Loucy (cell line): ENCODE data around the gene PLCXD1.

ENCODE experiments used
- CTCF ChIP-seq: fragments of 200-600 bp; sonication (generic); conservative IDR thresholded peaks from 2 replicates; pipeline ENCODE4 v1.5.1; 2014; ENCODE audit warnings: mild to moderate bottlenecking, antibody characterized with exemption, low read length
- EZH2phosphoT487 ChIP-seq: fragments of 200-600 bp; IDR thresholded peaks from 2 replicates; pipeline ENCODE4 v1.6.1; 2018; ENCODE audit warnings: antibody characterized with exemption, mild to moderate bottlenecking, moderate library complexity, borderline replicate concordance

DNA sequence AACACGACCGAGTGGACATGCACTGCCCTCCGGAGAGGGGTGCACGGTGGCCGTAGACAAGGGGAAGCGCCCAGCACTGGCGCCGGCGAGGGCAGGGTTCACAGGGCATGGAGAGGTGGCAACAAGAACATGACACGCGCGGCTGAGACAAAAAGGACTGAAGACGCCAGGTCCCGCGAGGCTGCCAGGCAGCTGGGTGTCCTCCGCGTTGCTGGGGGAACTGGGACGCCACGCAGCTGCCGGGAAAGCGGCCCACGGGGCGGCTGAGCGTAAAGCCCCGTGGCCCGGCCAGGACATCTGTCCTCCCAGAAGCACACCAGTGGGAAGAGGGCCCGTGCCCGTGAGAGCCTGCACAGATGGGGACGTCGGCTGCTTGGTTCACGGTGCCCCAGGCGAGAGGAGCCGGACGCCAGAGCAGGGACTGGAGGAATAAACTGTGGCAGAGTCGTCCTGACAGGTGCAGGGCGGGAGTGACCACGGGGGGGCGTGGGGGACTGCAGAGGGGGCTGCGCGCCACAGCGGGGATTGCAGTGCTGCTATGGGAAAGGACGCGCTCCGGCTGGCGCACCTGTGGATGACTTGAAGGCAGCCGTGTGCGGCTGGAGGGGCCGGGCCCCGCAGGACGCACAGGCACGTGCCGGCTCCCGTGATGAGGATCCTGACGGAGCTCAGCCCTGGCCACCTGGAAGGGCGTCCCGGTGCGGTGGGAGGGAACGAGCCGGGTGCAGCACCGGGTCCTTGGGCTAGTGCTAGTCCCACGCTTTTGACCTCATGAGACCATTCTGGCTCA is 69.5 kb downstream of the PLCXD1 start:
- TF ChIP-seq EZH2phosphoT487 = no peak
- TF ChIP-seq CTCF = no peak
